Fibroblast of mammary gland (primary cell): Measurements from ENCODE around the gene EIF3I.

ENCODE experiments used
- DNase-seq: peaks from one replicate; pipeline ENCODE4 v3.0.0-alpha.2; 2010; ENCODE audit warnings: low read depth
- H3K4me3 ChIP-seq: 2 replicates; pipeline ENCODE4 v1.5.1; 2011; ENCODE audit warnings: low read depth, mild to moderate bottlenecking, low read length, moderate library complexity; ENCODE audit not compliant: control insufficient read depth
- TF ChIP-seq, protein P1 (sequence below): conservative IDR thresholded peaks from 2 replicates; pipeline ENCODE4 v1.5.1; 2011; ENCODE audit warnings: low read depth, low read length, inconsistent platforms; ENCODE audit not compliant: control insufficient read depth, insufficient read depth

Gene EIF3I

DNA sequence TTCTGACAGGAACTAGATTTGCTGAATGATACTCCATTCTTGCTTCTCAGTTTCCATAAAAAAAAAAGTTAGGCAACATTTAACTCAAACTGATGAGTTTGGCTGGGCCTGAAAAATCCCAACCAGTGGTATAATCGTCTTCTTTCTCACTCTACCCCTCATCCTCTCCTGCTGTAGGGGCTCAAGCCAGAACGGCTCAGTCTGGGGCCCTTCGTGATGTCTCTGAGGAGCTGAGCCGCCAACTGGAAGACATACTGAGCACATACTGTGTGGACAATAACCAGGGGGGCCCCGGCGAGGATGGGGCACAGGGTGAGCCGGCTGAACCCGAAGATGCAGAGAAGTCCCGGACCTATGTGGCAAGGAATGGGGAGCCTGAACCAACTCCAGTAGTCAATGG lies 41.1 kb upstream of the EIF3I start:
- no peak for DNase-seq
- H3K4me3 ChIP-seq, result peak overlapping the region; percentile 64
- TF ChIP-seq, protein P1, sequence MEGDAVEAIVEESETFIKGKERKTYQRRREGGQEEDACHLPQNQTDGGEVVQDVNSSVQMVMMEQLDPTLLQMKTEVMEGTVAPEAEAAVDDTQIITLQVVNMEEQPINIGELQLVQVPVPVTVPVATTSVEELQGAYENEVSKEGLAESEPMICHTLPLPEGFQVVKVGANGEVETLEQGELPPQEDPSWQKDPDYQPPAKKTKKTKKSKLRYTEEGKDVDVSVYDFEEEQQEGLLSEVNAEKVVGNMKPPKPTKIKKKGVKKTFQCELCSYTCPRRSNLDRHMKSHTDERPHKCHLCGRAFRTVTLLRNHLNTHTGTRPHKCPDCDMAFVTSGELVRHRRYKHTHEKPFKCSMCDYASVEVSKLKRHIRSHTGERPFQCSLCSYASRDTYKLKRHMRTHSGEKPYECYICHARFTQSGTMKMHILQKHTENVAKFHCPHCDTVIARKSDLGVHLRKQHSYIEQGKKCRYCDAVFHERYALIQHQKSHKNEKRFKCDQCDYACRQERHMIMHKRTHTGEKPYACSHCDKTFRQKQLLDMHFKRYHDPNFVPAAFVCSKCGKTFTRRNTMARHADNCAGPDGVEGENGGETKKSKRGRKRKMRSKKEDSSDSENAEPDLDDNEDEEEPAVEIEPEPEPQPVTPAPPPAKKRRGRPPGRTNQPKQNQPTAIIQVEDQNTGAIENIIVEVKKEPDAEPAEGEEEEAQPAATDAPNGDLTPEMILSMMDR, result no peak

DNA sequence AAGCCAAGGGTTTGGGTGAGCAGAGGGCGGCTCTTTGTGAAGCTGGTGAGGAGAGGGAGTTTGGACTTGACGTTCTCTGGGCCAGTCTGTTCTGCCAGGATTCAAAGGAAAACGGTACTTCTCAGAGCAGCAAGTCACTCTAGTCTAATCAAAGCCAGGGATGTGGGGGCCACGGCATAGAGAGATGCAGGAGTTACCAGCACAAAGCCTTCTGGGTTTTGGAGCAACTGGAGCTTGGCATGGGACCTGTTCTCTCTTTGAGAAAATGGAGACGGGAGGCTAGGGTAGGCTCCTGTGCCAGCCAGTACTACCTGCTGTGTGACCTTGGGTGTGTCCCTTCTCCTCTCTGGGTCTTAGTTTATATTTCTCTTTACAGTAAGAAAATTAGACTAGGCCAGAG lies 40.6 kb upstream of the EIF3I start:
- DNase-seq, result no peak
- TF ChIP-seq, protein P1, result no peak
- H3K4me3 ChIP-seq, result peak overlapping the region; percentile 64

DNA sequence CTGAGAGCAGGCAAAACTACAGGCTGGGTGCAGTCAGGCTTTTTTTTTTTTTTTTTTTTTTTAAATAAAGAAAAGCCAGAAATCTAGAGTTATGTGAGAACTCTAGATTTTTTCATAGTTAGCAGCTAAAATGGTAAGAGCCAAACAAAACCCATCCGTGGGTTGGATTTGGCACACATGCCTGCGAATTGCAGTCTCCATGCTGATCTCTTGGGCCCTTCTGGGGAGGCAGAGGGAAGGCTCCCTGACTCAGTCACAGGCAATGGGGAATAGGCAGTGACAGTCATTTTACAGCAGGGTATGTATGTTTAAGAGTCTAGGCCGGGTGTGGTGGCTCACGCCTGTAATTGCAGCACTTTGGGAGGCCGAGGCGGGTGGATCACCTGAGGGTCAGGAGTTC lies 40.1 kb upstream of the EIF3I start:
- peak overlapping the region; percentile 64 for H3K4me3 ChIP-seq
- TF ChIP-seq, protein P1, result no peak
- DNase-seq, result peak; percentile 56

DNA sequence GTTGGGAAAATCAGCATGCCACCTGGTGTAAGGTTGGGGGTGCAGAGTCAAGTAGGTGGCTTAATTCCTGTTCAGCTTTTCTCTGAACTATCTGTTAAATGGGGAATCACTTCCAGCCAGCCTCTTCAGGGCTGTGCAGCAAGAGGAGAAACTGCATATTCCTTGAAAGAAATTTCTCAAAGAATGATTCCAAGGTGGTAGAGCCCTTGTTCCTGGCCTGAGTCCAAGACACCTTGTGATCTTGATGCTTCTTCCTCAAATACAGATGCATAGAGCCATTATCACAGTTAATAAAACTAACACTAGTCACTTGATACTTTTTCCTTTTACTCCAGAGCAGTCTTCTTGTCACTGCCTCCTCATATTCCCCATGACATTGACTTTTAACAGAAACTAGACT lies 37.6 kb upstream of the EIF3I start:
- TF ChIP-seq, protein P1, result no peak

DNA sequence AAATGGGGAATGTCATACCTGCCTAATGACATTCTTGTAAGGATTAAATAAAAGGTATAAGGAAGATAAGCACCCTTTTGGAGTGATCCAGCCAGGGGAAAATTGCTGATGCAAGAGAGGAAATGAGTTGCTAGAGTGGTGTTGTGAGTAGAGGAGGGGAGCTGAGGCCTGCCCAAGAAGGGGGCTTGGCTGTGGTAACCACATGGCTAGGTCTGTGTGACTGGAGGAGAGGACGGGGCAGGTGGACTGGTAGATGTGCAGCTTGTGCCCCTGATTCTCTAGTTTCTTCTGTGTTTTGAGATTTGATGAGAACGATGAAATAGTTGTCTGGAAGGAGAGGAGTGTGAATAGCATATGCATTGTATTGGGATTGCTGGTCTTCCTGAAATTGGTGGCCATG lies 36.1 kb upstream of the EIF3I start:
- no peak for DNase-seq
- TF ChIP-seq, protein P1, result no peak
- H3K4me3 ChIP-seq, result no peak overlapping the region

More for the DNA sequence above, 37.6 kb upstream of the EIF3I start:
- no peak overlapping the region for H3K4me3 ChIP-seq
- DNase-seq, result no peak

DNA sequence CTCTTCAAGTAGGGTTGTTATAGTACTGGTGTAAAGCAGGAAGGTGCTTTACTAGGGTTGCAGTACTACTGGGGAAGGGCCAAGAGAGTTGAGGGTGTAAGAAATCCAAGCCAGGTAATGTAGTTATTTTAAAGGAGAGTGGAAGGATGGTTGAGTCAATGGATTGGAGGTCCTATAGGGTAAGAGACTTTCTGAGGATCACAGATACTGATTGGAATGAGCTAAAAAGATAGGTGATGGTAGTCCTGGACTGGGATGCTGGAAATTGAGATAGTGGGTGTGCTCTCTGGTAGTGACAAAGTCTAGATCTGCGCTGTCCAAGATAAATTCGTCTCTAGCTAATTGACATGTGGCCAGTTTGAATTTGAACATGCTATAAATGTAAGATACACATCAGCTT lies 35.7 kb upstream of the EIF3I start:
- no peak for DNase-seq
- H3K4me3 ChIP-seq, result no peak overlapping the region
- TF ChIP-seq, protein P1, result no peak

DNA sequence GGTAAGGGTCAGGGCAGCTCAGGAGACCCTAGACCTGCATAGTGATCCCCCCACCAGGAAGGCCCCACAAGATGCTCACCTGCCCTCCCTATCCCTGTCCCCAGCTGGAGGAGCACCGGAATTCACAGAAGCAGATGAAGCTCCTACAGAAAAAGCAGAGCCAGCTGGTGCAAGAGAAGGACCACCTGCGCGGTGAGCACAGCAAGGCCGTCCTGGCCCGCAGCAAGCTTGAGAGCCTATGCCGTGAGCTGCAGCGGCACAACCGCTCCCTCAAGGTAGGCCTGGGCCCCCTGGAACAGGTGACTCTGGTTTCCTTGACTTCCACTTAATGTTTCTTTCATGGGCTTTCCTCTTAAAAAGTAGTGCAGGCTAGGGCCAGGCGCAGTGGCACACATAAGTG lies 34.4 kb upstream of the EIF3I start:
- no peak for DNase-seq
- TF ChIP-seq, protein P1, result no peak
- no peak overlapping the region for H3K4me3 ChIP-seq
